GM18519 (cell line): ENCODE results near the gene MOAP1.
"Not testable (repeated sequence)": the region's sequence is repeated elsewhere in the genome, so short reads cannot be mapped to it uniquely, and the experiment has no call there.

Experiments
- ATAC-seq: cut with Tn5 transposase; IDR thresholded peaks from one replicate; pipeline ENCODE4 v1.9.1; 2021; ENCODE audit warnings: mild to moderate bottlenecking, moderate library complexity; ENCODE audit not compliant: unreplicated experiment, low FRiP score

MOAP1 gene

DNA sequence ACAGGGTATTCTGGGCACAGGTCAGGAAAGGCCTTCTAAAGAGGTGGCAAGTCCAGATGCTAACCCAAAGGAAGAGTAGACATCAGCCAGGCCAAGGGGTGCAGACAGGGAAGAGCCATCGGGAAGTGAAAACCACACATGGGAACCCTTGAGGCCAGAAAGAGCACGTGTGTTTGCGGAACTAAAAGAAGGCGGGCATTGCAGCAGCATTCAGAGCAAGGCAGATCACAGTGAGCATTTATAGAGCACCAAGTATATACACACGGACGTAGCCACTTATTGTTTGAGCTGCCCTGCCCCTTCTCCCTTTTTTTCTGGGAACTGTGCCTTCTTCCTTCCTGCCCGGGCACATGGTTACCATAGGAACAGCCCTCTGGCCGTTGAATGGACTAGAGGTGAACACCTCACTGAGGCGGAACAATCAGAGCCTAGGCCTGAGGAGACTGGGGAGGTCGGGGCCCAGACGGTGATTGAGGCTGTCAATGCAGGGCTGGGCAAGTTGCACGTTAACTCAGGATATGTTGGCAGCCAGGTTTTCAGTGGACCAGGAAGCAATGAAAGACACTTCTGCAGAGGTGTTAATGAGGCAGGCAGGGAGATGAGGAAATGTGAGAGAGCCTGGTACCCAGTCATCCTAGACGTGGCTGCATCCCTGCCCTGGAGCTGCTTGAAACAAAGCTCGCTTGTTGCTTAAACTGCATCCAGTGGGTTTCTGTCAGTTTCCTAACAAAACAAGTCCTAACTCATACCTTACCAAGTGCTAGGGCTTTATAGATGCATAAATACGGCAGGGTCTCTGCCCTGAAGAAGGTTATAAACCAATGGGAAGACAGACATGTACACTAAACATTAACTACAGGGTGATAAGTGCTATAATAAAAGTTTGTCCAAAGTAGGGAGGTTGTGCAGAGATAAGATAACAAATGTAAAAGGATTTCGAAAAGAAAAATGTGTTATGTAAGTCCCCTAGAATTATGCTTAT, 34.2 kb downstream of the MOAP1 start:
- no peak for ATAC-seq

DNA sequence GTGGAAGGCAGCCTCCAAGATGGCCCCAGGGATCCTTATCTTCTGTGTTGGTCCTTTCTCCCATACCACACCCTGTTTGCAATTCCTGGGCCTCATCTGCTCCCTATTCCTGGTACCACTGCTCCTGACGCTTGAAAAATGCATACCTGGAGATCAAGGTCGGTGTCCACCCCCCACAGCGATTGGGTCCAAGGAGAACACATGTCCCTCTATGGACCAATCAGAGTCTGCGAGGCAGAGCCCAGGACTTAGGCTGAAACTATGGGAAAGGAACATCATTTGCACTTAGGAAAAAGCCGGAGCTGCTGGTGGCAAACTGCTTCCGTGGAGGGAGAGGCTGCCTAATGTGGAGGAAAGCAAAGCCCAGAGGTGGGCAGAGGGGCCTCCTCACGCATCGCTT, 35.7 kb downstream of the MOAP1 start:
- no peak for ATAC-seq

DNA sequence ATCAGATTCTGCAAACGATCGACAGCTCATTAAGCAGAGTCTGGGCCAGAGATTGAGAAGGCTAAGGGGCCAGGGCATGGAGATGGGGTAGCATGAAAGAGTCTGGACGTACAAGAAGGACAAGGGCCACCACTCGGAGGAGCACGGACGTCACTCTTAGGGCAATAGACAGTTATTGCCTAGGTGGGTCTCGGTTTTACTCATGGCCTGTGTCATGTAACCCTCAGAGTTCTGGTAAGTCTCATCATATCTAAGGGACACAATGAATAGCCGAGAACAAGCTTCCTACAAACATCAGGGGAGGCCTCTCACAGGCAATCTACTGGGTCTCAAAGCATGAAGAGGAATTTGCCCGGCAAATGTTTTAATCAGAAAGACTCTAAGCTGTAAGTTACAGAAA, 38.6 kb downstream of the MOAP1 start:
- no peak for ATAC-seq

DNA sequence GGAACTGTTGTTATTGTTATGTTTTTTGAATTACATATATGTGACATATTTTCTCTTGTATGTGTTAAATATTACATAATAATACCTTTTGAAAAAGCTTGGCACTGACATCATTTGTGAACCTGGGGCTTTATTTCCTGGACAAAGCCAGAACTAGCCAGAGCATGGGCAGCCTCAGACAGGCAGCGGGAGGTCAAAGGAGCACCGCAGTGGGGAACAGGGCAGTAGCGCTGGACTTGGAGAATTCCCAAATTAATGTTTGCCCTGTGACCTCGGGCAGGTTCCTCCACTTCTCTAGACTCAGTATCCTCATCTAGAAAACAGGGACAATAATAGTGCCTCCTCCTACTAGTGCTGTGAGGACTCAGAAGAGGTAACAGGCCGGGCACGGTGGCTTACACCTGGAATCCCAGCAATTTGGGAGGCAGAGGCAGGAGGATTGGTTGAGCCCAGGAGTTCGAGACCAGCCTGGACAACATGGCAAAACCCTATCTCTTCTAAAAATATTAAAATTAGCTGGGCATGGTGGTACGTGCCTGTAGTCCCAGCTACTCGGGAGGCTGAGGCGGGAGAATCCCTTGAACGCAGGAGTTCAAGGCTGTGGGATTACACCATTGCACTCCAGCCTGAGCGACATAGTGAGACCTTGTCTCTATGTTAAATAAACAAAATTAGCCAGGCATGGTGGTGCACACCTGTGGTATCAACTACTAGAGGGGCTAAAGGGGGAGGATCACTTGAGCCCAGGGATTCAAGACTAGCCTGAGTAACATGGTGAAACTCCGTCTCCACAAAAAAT, 41.6 kb downstream of the MOAP1 start:
- no peak for ATAC-seq

- ATAC-seq = no peak
Measured at GRCh38 chr14:93137864-93138263, 46.8 kb downstream of the MOAP1 start.

- ATAC-seq = not testable (repeated sequence)
Measured at GRCh38 chr14:93136508-93136907, 48.2 kb downstream of the MOAP1 start.

DNA sequence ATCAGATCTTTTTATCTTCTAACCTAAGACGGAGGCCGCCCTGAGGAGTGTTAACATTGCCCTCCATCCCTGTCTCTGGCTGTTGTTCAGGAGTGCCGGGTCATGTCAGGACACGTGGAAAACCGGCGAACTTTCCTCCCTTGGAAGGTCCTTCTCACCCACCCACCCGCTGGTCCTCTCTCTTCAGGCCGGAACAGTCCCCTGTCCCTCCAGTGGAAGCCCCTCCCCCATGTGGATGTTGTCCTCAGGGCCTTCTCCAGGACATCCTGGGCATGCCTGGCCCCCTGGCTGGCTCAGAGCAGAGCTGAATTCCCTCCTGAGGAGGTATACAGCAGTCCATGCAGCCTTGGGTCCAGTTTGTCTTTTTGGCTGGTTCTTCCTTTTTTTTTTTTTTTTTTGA, 48.7 kb downstream of the MOAP1 start:
- ATAC-seq = no peak

DNA sequence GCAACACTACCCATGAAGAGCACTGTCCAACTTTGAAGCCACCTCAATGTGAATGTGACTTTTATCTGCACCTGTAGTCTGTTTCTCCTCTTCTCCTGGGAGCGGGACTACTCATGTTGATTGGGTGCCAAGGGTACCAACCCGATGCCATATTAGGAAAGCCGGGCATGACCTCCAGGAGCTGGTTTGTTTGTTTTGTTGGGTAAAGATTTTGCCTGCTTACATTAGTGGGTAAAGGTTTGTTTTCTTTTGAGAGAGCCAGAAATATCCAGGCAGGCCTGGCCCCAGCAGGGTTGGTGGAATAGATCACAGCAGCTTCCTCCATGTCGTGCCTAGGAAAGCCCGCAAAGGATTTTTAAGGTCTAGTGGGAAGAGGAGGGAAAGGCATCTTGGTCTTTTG, 49.3 kb downstream of the MOAP1 start:
- no peak for ATAC-seq

- ATAC-seq = no peak
Measured at GRCh38 chr14:93133464-93133863, 51.2 kb downstream of the MOAP1 start.

DNA sequence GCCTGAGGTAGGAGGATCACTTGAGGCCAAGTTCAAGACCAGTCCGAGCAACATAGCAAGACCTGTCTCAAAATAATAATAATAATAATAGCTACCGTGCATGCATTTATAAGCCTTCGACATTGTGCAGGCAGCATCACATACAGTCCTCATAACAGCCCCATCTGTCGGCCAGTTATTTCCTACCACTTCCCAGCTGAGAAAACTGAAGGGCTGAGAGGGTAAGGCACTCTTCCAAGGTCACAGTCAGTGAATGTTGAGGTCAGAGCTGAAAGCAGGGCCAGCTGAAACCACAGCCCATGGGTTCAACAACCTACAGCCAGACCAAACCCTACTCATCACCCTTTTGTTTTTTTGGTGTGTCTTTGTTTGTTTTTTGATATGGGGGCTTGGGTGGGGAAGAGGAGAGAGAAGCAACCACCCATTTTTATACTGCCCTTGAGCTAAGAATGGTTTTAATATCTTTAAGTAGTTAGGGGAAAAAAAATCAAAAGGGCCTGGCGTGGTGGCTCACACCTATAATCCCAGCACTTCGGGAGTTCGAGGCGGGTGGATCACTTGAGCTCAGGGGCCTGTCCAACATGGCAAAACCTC, 52.1 kb downstream of the MOAP1 start:
- no peak for ATAC-seq
